DMS79 (cell line): ENCODE data around the gene CNTN1.

Experiments
- DNase-seq: peaks from one replicate; lab custom pipeline; 2025; lab: John Stamatoyannopoulos, UW

CNTN1 gene

DNA sequence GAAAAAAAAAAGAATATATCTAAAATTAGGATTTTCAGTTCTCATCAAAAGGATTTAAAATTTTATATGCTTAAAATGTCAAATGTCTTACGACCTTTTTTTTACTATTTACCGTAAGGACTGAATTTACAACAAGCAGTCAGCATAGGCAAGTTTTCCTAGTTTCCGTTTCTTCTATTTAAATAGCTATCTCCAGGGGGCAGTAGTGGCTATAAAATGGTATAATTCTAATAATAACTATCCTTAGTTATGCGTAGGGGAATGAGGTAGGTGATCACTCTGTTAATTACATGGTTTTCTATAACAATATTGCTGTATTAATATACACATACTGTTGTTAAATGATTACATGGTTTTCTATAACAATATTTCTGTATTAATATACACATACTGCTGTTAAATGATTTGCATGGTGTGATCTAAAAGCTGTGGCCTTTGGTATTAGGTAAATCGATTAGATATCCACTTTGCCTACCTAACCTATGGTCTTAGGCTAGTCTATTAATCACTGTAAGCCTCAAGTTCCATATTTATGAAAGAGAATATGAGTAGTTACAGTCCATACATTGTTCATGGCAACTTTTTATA, 278.2 kb downstream of the CNTN1 start:
- no peak for DNase-seq

DNA sequence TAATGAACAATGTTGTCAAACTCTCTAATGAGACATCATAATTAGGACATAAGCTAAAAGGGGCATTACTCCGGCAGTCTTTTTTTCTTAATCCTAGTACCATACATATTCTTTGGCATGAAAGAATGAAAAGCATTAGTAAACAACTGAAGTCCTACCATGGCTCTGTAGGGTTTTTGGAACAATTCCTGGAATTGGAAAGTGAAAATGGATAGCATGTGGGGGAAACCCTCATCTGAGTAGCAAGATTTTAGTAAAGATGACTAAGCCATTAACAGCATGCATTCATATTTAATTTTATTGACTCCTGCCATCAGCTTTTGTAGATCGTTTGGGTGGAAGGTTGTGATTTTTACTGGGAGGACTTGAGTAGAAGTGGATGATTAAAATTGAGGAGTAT, 279.7 kb downstream of the CNTN1 start:
- no peak for DNase-seq

DNA sequence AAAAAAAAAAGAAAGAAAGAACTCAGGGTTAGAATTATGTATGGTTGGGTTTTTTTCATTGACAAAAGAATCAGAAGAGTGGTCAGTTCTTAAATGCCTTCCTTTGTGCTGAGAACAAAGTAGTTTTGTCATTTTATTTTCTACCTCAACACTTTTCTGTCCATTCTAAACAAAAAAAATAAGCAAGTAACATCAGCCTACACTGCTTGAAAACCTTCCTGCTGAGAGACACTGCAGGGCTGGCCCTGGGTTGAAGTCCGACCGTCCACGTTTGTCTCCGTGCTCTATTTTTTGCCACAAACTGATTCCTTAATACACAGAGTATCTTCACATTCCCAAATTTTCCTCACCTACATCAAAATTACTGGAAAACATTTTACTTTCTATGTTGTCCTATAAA, 284.3 kb downstream of the CNTN1 start:
- DNase-seq: no peak

GRCh38 chr12:40980427-40980961, 288.3 kb downstream of the CNTN1 start:
- no peak for DNase-seq

DNA sequence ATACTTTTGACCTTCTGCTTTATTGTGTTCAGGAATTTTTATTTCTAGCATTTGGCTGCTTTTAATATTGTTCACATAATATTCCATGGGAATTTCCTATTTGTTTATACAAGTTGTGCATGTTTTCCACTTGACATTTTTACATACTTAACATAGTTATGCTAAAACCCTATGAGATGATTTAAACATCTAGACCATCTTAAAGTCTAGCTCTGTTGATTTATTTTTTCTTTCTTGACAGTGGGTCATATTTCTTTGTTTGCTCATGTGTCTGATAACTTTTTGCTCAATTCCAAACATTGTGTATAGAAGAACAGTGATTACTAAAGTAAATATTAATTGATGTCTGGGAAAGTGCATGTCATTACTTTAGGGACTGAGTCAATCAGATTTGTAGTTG, 293.8 kb downstream of the CNTN1 start:
- no peak for DNase-seq

GRCh38 chr12:40988355-40988754, 296.1 kb downstream of the CNTN1 start:
- DNase-seq: no peak

GRCh38 chr12:40988824-40989223, 296.6 kb downstream of the CNTN1 start:
- no peak for DNase-seq

- no peak for DNase-seq
Observed at GRCh38 chr12:40989785-40990184, 297.5 kb downstream of the CNTN1 start.

DNA sequence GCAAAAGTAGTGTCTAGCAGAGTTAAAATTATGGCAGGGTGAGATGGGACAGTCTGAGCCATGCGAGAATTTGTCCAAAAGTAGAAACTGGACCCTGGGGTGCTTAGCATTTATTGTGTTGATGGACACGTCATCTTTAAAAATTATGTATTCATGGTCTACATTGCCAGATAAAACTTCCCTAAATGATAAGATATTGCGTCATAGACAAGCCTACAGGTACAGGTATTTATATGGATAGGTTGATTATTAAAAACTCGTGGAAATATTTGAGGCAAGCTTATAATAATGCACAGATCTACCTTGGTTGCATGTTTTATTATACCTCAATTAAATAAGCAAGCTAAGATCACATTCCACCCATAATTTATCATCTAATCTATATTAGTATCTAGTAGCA, 299.9 kb downstream of the CNTN1 start:
- DNase-seq: no peak

GRCh38 chr12:40992674-40993073, 300.4 kb downstream of the CNTN1 start:
- DNase-seq: no peak

DNA sequence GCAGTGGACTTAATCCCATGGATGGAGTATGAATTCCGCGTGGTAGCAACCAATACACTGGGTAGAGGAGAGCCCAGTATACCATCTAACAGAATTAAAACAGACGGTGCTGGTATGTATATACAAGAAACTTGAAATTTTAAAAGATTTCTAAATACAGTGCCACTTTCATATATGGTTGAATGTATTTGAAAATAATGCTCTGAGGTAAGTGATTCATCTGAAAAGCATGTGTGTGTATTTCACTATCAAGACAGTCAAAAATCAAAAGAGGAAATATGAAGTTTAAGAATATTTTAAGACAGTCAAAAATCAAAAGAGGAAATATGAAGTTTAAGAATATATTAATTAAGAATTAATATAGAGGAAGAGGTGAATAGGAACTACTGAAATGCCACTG, 300.9 kb downstream of the CNTN1 start:
- no peak for DNase-seq

DNA sequence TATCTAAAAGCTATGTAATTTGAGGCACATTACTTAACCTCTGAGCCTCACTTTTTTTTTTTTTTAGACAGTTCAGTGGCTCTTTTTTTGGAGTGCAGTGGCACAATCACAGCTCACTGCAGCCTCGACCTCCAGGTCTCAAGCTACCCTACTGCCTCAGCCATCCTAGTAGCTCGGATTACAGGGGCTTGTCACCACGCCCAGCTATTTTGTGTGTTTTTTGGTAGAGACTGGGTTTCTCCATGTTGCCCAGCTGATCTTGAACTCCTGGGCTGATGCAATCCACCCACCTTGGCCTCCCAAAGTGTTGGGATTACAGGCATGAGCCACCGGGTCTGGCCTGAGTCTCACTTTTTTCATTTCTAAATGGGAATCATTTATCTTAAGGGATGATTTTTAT, 303.9 kb downstream of the CNTN1 start:
- DNase-seq: no peak

- no peak for DNase-seq
Observed at GRCh38 chr12:40999210-40999609, 307.0 kb downstream of the CNTN1 start.

GRCh38 chr12:41008472-41008871, 316.2 kb downstream of the CNTN1 start:
- DNase-seq: no peak

DNA sequence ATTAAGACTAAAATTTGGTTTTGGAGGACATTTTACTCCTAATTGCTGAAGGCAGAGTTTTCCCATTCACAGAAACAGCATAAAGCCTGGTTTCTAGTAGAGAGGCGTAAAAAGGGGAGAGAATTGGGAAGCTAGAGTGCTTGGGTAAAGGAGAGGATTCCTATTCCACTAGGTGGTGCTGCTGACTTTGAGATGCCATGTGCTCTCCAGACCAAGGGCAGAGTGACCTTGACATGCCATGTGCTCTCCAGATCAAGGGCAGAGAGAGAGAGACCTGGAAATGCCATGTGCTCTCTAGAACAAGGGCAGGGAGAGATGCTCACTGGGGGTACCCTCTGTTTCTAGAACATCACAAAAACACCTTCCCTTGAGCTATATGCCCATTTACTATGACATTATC, 319.7 kb downstream of the CNTN1 start:
- DNase-seq: no peak

DNA sequence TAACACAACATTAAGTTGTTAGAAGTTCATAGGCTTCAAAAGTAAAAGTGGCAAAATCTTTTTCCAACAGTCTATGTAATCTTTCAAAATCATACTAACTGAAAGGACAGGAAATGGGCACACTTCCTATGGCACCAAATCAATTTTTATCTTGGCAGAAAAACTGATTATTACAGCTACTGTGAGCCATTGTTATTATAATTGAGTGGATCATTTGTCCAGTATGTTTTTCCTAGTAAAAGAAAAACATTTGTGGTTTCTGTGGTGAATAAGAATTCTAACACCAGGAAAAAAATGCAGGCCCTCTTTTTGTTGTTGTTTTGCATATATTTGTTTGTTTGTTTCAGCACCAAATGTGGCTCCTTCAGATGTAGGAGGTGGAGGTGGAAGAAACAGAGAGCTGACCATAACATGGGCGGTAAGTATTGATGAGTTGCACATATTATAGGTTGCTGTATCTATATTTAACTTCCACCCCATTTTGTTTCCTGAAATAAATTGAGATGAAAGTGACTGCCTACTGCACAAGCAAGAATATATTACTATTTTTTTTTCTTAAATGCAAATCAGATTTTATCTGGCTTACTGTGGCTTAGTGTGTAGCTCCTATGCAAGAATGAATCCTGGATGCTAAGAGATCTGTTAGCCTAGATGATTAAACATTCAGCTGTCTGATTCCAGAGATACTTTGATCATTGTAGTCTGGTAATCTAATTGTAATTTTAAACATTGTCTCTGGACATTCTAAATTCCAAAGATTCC, 321.8 kb downstream of the CNTN1 start:
- DNase-seq: no peak

- no peak for DNase-seq
Observed at GRCh38 chr12:41014643-41015020, 322.4 kb downstream of the CNTN1 start.

GRCh38 chr12:41018010-41018409, 325.8 kb downstream of the CNTN1 start:
- DNase-seq: no peak

DNA sequence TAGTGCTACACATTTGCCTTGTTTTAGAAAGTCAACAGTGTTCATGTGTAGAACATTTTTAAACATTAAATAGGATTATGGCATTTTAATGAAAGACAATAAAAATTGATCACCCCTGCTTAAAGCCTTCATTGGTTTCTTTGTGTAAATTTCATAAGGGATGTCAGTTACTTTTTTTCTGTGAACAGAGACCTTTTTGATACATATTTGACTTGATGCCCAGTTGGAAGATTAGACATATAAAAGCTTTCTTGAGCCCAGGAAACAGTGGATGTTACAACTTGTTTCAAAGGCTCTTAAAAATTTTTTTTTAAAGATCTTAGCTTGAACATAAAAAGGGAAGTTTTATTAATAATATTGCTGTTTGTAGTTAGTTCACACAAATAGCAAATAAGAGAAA, 327.2 kb downstream of the CNTN1 start:
- no peak for DNase-seq

- DNase-seq: no peak
Observed at GRCh38 chr12:41023836-41024235, 331.6 kb downstream of the CNTN1 start.

DNA sequence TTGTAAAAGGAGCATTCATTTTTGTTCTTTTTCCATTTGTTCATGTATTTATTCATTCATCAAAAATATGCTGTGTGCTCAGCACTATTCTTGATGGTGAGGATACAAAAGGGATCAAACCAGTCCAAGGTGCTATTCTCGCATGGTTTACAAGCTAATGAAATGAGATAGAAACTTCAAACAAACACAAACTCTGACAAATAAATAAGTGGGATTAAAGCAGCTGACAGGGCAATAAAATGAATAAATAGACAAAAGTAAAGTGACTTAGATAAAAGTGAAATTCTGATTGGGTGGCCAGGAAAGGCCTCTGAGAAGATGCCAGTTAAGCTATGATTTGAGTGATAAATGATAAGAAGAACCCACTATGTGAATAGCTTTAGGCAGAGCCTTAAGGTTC, 333.9 kb downstream of the CNTN1 start:
- no peak for DNase-seq

- DNase-seq: no peak
Observed at GRCh38 chr12:41032386-41032785, 340.1 kb downstream of the CNTN1 start.

DNA sequence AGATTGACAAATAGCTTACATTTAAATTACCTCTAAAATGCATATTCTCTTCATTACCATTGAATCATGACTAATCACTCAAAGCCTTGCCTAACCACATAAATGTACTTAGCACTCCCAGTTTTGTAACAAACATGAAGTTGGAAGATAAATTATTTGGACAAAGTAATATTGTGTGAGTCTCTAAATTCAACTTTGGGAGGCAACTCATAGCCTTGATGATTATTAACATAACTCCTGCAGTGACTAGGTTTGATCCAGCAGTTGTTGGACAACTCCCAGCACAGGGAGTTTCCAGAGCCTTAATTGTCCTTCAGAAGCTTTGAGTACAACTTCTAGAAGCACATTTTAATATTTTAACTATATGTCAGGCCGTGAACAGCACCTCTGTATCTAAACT, 342.4 kb downstream of the CNTN1 start:
- no peak for DNase-seq

DNA sequence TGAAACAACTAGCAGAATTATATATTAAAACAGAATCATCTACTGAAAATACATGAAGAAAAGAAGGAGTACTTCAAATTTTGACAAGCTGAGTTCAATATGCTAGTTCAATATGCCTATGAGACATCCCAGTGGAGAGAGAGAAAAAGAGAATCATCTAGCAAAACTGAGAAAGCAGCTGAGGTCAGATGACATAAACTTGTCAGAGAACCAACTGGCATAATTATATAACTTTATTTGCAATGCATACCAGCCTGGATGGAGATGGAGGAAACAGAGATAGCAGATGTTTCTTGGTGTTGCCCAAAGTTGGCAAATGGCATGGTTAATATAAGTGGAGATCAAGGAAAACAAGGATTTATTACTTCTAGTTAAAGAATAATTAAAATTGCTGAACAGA, 347.2 kb downstream of the CNTN1 start:
- DNase-seq: no peak
